RWPE1 (cell line): ENCODE results near the gene GMPPB.

ENCODE experiments used
- CTCF ChIA-PET: fragments of 350-600 bp; sonication (Branson Sonifier 250); formaldehyde crosslinking; extraction: SDS; loops from one replicate; lab custom pipeline; 2021; lab: Yijun Ruan, JAX
- POLR2A ChIA-PET: fragments of 400-600 bp; formaldehyde crosslinking; extraction: SDS; loops from one replicate; lab custom pipeline; 2020; ENCODE audit warnings: antibody characterized with exemption; ENCODE audit not compliant: low non-redundant PET; lab: Yijun Ruan, JAX
- DNase-seq: peaks from one replicate; pipeline ENCODE4 v3.0.0; 2012; ENCODE audit warnings: low spot score
- H3K27ac ChIP-seq: fragments of 450-650 bp; 2 replicates; pipeline ENCODE4 v1.5.1; 2017
- CTCF ChIP-seq: fragments of 450-650 bp; conservative IDR thresholded peaks from 2 replicates; pipeline ENCODE4 v1.5.1; 2017; ENCODE audit warnings: low read depth, mild to moderate bottlenecking

The GMPPB gene

DNA sequence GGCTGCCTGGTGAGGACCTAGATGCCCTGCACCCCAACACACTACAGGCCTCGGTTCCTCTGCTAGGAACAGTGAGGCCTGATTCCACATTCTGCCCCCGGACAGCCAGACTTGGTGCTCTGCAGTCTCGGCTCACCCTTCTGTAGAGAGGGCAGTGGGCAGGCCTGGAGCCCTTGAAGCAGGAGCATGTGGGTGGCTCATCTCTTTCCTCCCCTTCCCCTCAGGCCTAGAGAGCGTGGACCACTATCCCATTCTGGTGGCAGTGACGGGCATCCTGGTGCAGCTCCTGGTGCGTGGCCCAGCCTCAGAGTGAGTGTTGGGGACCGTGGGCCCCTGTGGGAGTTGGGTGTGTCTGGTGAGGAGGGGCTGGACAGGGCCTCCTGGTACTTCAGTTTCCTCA is 7.6 kb downstream of the GMPPB start:
- no peak overlapping the region for H3K27ac ChIP-seq
- POLR2A ChIA-PET: no interaction called here
- TF ChIP-seq CTCF: no peak
- DNase-seq: no peak
- CTCF ChIA-PET: interaction anchor here (0.6 kb wide), 1 partner anchor 29 kb away, joined by 3 read pairs; no protein-coding TSS in a partner anchor

DNA sequence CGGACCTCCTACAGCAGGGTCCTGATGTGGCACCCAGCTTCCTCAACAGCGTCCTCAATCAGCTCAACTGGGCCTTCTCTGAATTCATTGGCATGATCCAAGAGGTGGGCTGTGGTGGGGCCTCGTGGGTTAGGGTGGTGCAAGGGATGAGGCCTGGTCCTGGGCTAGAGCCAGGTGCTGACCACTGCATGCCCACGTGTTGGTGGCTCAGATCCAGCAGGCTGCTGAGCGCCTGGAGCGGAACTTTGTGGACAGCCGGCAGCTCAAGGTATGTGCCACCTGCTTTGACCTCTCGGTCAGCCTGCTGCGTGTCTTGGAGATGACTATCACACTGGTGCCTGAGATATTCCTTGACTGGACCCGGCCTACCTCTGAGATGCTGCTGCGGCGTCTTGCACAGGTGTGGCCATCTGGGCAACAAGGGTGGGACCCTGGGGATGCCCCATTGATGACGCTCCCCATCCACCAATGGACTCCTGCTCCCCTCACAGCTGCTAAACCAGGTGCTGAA is 8.1 kb downstream of the GMPPB start:
- no peak overlapping the region for H3K27ac ChIP-seq
- POLR2A ChIA-PET: no interaction called here
- DNase-seq: no peak
- CTCF ChIA-PET: no interaction called here
- no peak for TF ChIP-seq CTCF

GRCh38 chr3:49714728-49715550 is 8.8 kb downstream of the GMPPB start:
- POLR2A ChIA-PET: no interaction called here
- no peak for TF ChIP-seq CTCF
- no peak for DNase-seq
- no peak overlapping the region for H3K27ac ChIP-seq
- CTCF ChIA-PET: no interaction called here

- no peak for DNase-seq
- TF ChIP-seq CTCF: no peak
- ChIA-PET POLR2A (no interaction called here), CTCF (no interaction called here)
- peak overlapping the region; percentile 33 for H3K27ac ChIP-seq
These were observed 10.2 kb downstream of the GMPPB start for GRCh38 chr3:49713336-49714105.

- ChIA-PET POLR2A (no interaction called here), CTCF (no interaction called here)
- no peak for DNase-seq
These were observed 11.0 kb downstream of the GMPPB start for GRCh38 chr3:49712631-49713317.

More at GRCh38 chr3:49712631-49713317, 11.0 kb downstream of the GMPPB start:
- no peak for TF ChIP-seq CTCF
- H3K27ac ChIP-seq: peak overlapping the region; percentile 33
